A204.1 (cell line): ENCODE measurements around the gene ABHD4.
"Not testable (repeated sequence)": the region's sequence is repeated elsewhere in the genome, so short reads cannot be mapped to it uniquely, and the experiment has no call there.

Source experiments
- FAIRE-seq: peaks from 2 replicates; lab custom pipeline; 2012; peaks lifted over from hg19 to GRCh38; lab: Jason Lieb, UNC

Gene ABHD4

DNA sequence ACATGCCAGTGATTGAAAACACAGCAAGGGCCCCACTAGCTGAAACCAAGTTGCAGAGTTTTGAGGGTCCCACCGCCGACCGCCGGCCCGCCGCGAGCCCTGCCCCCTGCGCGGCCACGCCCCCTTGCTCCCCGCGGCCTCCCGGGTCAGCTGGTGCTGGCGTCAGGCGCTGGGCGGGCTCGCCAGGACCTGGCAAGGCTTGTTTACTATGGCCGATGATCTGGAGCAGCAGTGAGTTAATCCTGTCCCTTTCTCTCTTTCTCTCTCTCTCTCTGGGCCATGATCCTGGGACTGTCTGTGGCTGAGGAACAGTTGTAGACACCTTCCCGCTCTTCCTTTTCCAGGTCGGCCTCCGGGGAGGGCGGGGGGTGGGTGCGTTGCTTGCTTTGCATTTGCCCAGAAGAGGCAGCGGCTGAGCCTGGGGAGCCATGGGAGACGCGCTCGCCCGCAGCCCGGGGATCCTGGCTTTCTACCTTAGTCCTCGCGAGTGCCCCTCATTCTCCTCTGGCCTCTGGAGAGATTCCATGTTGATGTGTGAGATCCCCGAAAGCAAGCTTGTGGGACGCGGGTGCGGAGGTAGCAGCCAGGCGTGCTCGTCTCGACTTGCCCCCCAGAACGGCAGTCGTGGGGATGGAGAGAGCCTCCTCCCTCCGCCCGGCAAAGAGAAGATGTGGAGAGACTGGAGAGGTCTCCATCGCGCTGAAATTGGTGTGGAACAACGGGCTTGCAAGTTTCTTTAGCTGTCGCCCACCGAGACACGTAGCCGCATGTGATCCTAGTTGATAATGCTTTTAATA is at the start of gene ABHD4:
TSS of gene ABHD4 (plus strand) at position 202 of the 797 bp plus-strand sequence. CDS start at position 209, 7 bp downstream.
- FAIRE-seq: no peak

DNA sequence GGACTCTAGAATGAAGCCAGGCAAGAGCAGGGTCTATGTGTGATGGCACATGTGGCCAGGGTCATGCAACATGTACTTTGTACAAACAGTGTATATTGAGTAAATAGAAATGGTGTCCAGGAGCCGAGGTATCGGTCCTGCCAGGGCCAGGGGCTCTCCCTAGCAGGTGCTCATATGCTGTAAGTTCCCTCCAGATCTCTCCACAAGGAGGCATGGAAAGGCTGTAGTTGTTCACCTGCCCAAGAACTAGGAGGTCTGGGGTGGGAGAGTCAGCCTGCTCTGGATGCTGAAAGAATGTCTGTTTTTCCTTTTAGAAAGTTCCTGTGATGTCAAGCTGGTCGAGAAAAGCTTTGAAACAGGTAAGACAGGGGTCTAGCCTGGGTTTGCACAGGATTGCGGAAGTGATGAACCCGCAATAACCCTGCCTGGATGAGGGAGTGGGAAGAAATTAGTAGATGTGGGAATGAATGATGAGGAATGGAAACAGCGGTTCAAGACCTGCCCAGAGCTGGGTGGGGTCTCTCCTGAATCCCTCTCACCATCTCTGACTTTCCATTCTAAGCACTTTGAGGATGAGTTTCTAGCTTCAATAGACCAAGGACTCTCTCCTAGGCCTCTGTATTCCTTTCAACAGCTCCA is 48.7 kb upstream of the ABHD4 start:
- FAIRE-seq: no peak

GRCh38 chr14:22549981-22550673 is 48.0 kb upstream of the ABHD4 start:
- FAIRE-seq: no peak

- no peak for FAIRE-seq
Measured at GRCh38 chr14:22551605-22551997, 46.5 kb upstream of the ABHD4 start.

DNA sequence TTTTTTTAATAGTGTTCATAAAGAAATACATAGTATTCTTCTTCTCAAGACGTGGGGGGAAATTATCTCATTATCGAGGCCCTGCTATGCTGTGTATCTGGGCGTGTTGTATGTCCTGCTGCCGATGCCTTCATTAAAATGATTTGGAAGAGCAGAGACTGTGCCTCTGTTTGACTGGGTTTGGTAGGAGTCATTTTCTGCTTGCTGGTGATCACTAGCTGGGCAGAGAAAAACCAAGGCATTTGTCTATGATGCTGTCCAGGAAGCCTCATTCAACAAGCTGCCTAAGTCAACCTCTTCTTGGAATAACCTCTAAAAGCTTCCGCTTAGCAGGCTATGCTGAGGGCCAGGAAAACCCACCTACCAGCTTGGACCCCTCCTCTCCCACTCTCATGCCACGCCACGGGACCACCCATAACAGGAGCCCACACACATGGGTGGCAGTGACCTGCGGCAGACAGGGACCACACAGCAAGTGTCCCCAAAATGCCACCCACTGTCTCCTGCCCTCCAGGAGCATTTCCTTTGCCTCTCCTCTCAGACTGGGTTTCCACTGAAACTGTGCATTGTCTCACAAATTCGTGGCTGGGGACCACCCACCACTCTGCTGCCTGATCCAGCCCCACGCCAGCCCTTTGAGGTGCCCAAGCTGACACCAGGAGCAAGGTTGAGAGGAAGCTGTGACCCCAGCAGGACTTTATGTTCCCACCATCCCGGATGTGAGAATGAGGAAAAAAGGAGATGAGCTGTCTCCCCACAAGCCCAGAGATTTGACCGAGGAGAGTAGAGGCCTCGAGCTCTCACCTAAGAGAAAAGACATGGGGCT is 45.9 kb upstream of the ABHD4 start:
- no peak for FAIRE-seq

DNA sequence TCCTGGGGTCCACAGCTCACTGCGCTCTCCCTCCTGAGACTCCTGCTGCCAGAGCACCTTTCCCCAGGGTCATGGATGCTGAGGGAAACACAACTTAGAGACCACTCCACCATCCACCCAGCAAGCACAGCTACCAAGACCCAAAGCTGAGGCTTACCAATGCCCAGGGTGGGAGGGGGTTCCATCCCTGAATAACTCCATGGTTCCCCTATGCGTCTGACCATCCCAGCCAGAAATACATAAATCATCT is 45.3 kb upstream of the ABHD4 start:
- no peak for FAIRE-seq

- no peak for FAIRE-seq
Measured at GRCh38 chr14:22553445-22553844, 44.7 kb upstream of the ABHD4 start.

- FAIRE-seq: not testable (repeated sequence)
Measured at GRCh38 chr14:22553861-22554497, 44.1 kb upstream of the ABHD4 start.

- no peak for FAIRE-seq
Measured at GRCh38 chr14:22554498-22555383, 43.4 kb upstream of the ABHD4 start.

- no peak for FAIRE-seq
Measured at GRCh38 chr14:22555384-22556011, 42.6 kb upstream of the ABHD4 start.

GRCh38 chr14:22556021-22556989 is 41.8 kb upstream of the ABHD4 start:
- no peak for FAIRE-seq

- FAIRE-seq: no peak
Measured at GRCh38 chr14:22556990-22557623, 41.0 kb upstream of the ABHD4 start.

- no peak for FAIRE-seq
Measured at GRCh38 chr14:22557846-22558220, 40.3 kb upstream of the ABHD4 start.

DNA sequence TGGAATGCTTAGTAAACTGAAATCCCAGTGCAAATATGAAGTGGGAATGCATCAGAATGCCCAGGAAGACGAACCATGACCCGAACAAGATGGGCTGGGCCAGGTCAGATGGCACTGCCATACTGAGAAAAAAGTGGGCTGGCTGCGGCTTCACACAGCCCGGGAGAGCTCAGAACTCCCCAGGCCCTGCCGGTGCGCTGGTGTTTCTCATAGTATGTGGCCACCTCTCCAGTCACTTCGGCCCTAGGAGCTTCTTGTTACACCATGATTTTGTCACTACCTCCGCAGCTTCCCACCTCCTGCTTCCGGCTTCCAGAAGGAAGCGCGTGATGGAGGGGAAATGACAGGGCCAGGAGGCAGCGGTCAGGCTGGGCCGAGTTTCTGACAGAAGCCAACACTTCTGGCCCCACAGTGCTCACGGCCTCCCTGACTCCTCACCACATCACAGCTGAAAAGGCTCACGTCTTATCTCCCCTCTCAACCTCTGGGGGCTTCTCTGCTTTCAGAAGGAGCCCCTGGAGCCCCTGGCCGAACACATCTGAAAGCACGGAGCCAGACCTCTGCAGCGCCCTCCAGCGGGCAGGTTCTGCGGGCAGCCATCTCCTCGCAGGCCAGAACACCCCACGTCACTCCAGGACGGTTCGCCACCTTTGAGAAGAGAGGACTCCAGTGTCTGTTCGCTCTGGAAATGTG is 39.7 kb upstream of the ABHD4 start:
- no peak for FAIRE-seq

- no peak for FAIRE-seq
Measured at GRCh38 chr14:22559041-22559440, 39.1 kb upstream of the ABHD4 start.

- FAIRE-seq: no peak
Measured at GRCh38 chr14:22560662-22561365, 37.3 kb upstream of the ABHD4 start.

- no peak for FAIRE-seq
Measured at GRCh38 chr14:22561366-22561660, 36.8 kb upstream of the ABHD4 start.
